PC-9 (cell line): ENCODE measurements around the gene TMEM233.

Experiments
- EZH2 ChIP-seq: fragments of 200-600 bp; sonication (generic); IDR thresholded peaks from 2 replicates; pipeline ENCODE4 v1.8.0; 2017; ENCODE audit warnings: antibody characterized with exemption, low read depth
- TF ChIP-seq, protein P1 (sequence below): fragments of 200-600 bp; sonication (generic); conservative IDR thresholded peaks from 2 replicates; pipeline ENCODE4 v1.6.1; 2017; ENCODE audit warnings: mixed run types, antibody characterized with exemption, mild to moderate bottlenecking, moderate library complexity

DNA sequence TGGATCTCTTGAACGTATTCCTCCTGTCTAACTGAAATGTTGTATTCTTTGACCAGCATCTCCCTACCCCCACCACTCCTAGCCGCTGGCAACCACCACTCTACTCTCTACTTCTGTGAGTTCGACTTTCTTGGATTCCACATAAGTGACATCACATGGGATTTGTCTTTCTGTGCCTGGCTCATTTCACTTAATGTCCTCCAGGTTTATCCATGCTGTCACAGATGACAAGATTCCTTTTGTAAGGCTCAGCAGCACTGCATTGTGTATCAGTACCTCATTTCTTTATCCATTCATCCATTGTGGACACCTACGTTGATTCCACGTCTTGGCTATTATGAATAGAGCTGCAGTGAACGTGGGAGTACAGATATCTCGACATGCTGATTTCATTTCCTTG lies 84.9 kb downstream of the TMEM233 start:
- TF ChIP-seq, protein P1, sequence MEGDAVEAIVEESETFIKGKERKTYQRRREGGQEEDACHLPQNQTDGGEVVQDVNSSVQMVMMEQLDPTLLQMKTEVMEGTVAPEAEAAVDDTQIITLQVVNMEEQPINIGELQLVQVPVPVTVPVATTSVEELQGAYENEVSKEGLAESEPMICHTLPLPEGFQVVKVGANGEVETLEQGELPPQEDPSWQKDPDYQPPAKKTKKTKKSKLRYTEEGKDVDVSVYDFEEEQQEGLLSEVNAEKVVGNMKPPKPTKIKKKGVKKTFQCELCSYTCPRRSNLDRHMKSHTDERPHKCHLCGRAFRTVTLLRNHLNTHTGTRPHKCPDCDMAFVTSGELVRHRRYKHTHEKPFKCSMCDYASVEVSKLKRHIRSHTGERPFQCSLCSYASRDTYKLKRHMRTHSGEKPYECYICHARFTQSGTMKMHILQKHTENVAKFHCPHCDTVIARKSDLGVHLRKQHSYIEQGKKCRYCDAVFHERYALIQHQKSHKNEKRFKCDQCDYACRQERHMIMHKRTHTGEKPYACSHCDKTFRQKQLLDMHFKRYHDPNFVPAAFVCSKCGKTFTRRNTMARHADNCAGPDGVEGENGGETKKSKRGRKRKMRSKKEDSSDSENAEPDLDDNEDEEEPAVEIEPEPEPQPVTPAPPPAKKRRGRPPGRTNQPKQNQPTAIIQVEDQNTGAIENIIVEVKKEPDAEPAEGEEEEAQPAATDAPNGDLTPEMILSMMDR: no peak
- TF ChIP-seq EZH2: no peak
